DND-41 (cell line): Measurements from ENCODE around the gene CCDC6.

Experiments used
- ATAC-seq: fragments of 200-7000 bp; cut with Tn5 transposase; 3 replicates; pipeline ENCODE4 v1.9.1; 2021; ENCODE audit warnings: low read depth; ENCODE audit not compliant: insufficient read depth
- DNase-seq: peaks from one replicate; pipeline ENCODE4 v3.0.0-alpha.2; 2020
- H2AFZ ChIP-seq: 2 replicates; pipeline ENCODE4 v1.6.0; 2012; ENCODE audit warnings: low read depth, low read length
- H3K27ac ChIP-seq: 2 replicates; pipeline ENCODE4 v1.5.1; 2012; ENCODE audit warnings: low read length, inconsistent platforms
- H3K27me3 ChIP-seq: fragments of 200-600 bp; sonication (generic); 2 replicates; pipeline ENCODE4 v1.6.0; 2012; ENCODE audit warnings: low read length, mild to moderate bottlenecking, inconsistent platforms; ENCODE audit not compliant: insufficient read depth, poor library complexity
- H3K36me3 ChIP-seq: 2 replicates; pipeline ENCODE4 v1.5.1; 2012; ENCODE audit warnings: low read length, inconsistent platforms; ENCODE audit not compliant: insufficient read depth
- H3K4me1 ChIP-seq: 2 replicates; pipeline ENCODE4 v1.5.1; 2012; ENCODE audit warnings: mild to moderate bottlenecking, low read length; ENCODE audit not compliant: insufficient read depth
- H3K4me2 ChIP-seq: 2 replicates; pipeline ENCODE4 v1.6.0; 2012; ENCODE audit warnings: mild to moderate bottlenecking, moderate library complexity, low read length, inconsistent platforms; ENCODE audit not compliant: insufficient read depth
- H3K4me3 ChIP-seq, 2 experiments: fragments of 200-600 bp in 1 of 2; shearing (Covaris generic) in 1 of 2; 2 replicates each; pipeline ENCODE4 v1.5.1; 2012 to 2016; ENCODE audit warnings: inconsistent platforms in 2 of 2, low read length in 2 of 2, mild to moderate bottlenecking in 2 of 2, low read depth in 1 of 2, moderate library complexity in 1 of 2
- H3K79me2 ChIP-seq: 2 replicates; pipeline ENCODE4 v1.6.0; 2012; ENCODE audit warnings: low read length, inconsistent platforms; ENCODE audit not compliant: insufficient read depth
- H3K9ac ChIP-seq: 2 replicates; pipeline ENCODE4 v1.6.0; 2012; ENCODE audit warnings: low read depth, mild to moderate bottlenecking, inconsistent platforms, low read length, moderate library complexity
- H3K9me3 ChIP-seq: 2 replicates; pipeline ENCODE4 v1.5.1; 2012; ENCODE audit warnings: low read length, moderate library complexity, mild to moderate bottlenecking, inconsistent platforms; ENCODE audit not compliant: insufficient read depth, severe bottlenecking
- H4K20me1 ChIP-seq: 2 replicates; pipeline ENCODE4 v1.6.0; 2012; ENCODE audit warnings: low read length; ENCODE audit not compliant: insufficient read depth
- EZH2 ChIP-seq: IDR thresholded peaks from 3 replicates; pipeline ENCODE4 v1.6.1; 2012; ENCODE audit warnings: borderline replicate concordance, low read depth, mild to moderate bottlenecking, moderate library complexity, low read length, inconsistent platforms; ENCODE audit not compliant: severe bottlenecking
- TF ChIP-seq, protein P1 (sequence below): IDR thresholded peaks from 2 replicates; pipeline ENCODE4 v1.5.1; 2012; ENCODE audit warnings: borderline replicate concordance, low read length, moderate library complexity, mild to moderate bottlenecking; ENCODE audit not compliant: poor library complexity, severe bottlenecking; ENCODE audit errors: extremely low read depth

The CCDC6 gene

DNA sequence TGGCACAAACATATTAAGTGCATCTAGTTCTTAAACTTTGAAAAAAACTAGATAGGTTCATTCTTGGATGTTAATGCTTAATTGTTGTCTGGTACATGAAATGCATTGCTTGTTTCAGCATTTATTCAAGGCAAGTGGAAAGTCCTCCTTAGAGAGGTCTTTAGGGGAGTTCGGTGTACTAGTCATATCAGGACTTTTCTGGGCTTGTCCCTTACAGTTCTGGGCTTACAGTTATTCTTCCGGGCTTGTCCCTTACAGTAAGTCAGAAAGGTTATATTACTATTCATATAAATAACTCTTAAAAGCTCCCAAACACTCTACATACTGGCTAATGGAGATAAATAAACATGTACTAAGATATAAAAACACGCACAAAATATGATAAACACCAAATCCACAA lies 91.5 kb downstream of the CCDC6 start:
- Histone ChIP-seq H2AFZ (no peak overlapping the region), H3K4me2 (no peak overlapping the region), H3K36me3 (peaks cover 44% of the 10 kb centered on the region), H3K27me3 (no peaks in the 10 kb centered on the region), H3K27ac (no peak overlapping the region), H3K4me1 (peaks cover 9% of the 10 kb centered on the region), H3K4me3 (no peak overlapping the region), H3K9ac (no peak overlapping the region), H3K9me3 (no peaks in the 10 kb centered on the region), H4K20me1 (peaks cover 4% of the 10 kb centered on the region; the same call in 1 of the 2 replicates), H3K79me2 (0 out of 2 replicates have a peak, but pooled peaks cover 2% of the 10 kb centered on the region)
- no peak for DNase-seq
- no peak for ATAC-seq
- TF ChIP-seq, protein P1, sequence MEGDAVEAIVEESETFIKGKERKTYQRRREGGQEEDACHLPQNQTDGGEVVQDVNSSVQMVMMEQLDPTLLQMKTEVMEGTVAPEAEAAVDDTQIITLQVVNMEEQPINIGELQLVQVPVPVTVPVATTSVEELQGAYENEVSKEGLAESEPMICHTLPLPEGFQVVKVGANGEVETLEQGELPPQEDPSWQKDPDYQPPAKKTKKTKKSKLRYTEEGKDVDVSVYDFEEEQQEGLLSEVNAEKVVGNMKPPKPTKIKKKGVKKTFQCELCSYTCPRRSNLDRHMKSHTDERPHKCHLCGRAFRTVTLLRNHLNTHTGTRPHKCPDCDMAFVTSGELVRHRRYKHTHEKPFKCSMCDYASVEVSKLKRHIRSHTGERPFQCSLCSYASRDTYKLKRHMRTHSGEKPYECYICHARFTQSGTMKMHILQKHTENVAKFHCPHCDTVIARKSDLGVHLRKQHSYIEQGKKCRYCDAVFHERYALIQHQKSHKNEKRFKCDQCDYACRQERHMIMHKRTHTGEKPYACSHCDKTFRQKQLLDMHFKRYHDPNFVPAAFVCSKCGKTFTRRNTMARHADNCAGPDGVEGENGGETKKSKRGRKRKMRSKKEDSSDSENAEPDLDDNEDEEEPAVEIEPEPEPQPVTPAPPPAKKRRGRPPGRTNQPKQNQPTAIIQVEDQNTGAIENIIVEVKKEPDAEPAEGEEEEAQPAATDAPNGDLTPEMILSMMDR: no peak
- no peak for TF ChIP-seq EZH2

DNA sequence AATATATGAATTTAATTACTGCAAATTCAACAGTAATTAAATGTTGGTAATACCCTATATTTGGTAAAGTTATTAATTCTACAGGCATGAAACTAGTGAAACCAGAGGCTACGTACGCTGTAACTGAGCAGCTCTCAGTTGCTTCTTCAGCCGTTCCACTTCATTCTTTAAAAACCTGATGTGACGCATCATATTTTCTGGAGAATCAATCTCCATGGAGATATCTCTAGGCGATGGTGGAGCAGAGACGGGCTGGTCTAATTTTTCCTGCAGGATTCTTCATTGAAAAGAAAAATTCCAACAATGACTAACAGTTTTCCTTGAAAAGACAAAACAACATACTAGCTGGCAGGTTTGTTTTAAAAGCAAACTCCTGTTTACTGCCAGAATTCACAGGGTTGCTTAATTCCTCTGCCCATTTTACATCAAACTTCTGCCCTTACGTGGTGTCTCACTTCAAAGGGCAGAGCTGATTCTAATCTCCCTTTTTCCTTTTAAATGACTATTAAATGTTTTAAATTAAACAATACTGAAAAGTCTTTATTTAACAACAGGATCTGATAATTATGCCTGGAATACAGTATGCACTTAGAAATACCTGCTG lies 93.7 kb downstream of the CCDC6 start:
- TF ChIP-seq, protein P1: no peak
- TF ChIP-seq EZH2: no peak
- no peaks in the 10 kb centered on the region for H4K20me1 ChIP-seq
- H3K79me2 ChIP-seq: no peaks in the 10 kb centered on the region
- H3K9me3 ChIP-seq: no peaks in the 10 kb centered on the region
- H3K36me3 ChIP-seq: peaks cover 60% of the 10 kb centered on the region
- H3K9ac ChIP-seq: no peak overlapping the region
- H3K27ac ChIP-seq: no peak overlapping the region
- H3K4me3 ChIP-seq: no peak overlapping the region
- no peak for DNase-seq
- no peak overlapping the region for H3K4me2 ChIP-seq
- no peaks in the 10 kb centered on the region for H3K4me1 ChIP-seq
- H3K27me3 ChIP-seq: no peaks in the 10 kb centered on the region
- no peak for ATAC-seq
- H2AFZ ChIP-seq: no peak overlapping the region

DNA sequence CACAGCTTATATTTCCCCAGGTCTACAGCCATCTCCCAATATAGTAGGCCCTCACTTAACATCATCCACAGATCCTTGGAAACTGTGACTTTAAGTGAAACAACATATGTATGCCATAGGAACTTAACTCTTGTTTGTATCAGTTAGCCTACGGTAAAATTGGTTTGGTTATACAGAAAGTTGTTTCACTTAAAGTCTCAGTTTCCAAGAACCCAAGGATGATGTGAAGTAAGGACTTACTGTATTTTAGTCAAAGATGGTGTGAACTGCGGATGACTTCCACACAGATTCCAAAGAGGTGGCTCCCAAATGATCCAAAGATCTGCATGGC lies 96.7 kb downstream of the CCDC6 start:
- no peaks in the 10 kb centered on the region for H3K4me1 ChIP-seq
- no peaks in the 10 kb centered on the region for H4K20me1 ChIP-seq
- ATAC-seq: 0 out of 3 replicates have a peak, but pooled peaks have one; percentile 11
- TF ChIP-seq, protein P1: no peak
- no peak for TF ChIP-seq EZH2
- no peaks in the 10 kb centered on the region for H3K27me3 ChIP-seq
- H3K79me2 ChIP-seq: no peaks in the 10 kb centered on the region
- H3K9me3 ChIP-seq: no peaks in the 10 kb centered on the region
- no peak overlapping the region for H3K27ac ChIP-seq
- H3K9ac ChIP-seq: no peak overlapping the region
- no peak overlapping the region for H3K4me3 ChIP-seq
- no peak overlapping the region for H2AFZ ChIP-seq
- H3K4me2 ChIP-seq: no peak overlapping the region
- no peak for DNase-seq
- H3K36me3 ChIP-seq: peaks cover 83% of the 10 kb centered on the region
